ENCODE data around the gene TSHB.

DNA sequence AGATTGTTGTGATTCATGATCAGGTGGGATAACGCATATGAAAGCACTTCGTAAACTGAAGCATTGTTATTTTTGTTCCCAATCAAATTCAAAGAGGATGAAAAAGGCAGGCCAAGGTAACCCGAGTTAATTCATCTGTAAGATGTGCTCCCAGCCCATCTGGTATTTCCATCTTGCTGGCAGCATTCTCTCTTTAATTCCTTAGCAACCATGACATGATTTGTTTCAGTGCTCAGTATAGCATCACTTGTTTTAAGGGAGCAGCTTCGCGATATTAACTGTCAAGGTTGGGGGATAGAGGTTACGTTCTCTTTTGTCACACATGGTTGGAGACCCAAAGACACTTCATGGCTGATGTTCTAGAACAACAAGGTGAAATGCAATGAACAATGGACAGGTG lies 53.3 kb downstream of the TSHB start:
- no peak for TF ChIP-seq POLR2AphosphoS5 (IDR thresholded peaks at IDR 0.05; ENCODE audit: low read depth, low read length)
- TF ChIP-seq, protein P1, sequence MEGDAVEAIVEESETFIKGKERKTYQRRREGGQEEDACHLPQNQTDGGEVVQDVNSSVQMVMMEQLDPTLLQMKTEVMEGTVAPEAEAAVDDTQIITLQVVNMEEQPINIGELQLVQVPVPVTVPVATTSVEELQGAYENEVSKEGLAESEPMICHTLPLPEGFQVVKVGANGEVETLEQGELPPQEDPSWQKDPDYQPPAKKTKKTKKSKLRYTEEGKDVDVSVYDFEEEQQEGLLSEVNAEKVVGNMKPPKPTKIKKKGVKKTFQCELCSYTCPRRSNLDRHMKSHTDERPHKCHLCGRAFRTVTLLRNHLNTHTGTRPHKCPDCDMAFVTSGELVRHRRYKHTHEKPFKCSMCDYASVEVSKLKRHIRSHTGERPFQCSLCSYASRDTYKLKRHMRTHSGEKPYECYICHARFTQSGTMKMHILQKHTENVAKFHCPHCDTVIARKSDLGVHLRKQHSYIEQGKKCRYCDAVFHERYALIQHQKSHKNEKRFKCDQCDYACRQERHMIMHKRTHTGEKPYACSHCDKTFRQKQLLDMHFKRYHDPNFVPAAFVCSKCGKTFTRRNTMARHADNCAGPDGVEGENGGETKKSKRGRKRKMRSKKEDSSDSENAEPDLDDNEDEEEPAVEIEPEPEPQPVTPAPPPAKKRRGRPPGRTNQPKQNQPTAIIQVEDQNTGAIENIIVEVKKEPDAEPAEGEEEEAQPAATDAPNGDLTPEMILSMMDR (IDR thresholded peaks at IDR 0.05) = no peak
- no peak for TF ChIP-seq SIN3A (IDR thresholded peaks at IDR 0.05; ENCODE audit: borderline replicate concordance, insufficient read depth, low read depth, low read length)
- no peak for TF ChIP-seq TCF7L2 (IDR thresholded peaks at IDR 0.05; ENCODE audit: low read depth, low read length)
